Cardiac muscle cell (in vitro differentiated cells and primary cell): ENCODE measurements around the gene CENPU. TPM values are rescaled to one million over a fixed set of nuclear protein-coding genes. Genes with fewer than 3 reads are reported as not detected.
A peak's percentile ranks its signal among the peaks of the same experiment; 100 is the strongest.

Experiments
- DNase-seq, 2 donors: peaks; one replicate each; pipeline versions ENCODE4 v3.0.0 to v3.0.0-alpha.2; 2010 to 2017; ENCODE audit warnings: low read depth in 1 of 2, low spot score in 1 of 2
- H3K27ac ChIP-seq: fragments of 200-600 bp; sonication (generic); 2 replicates; pipeline ENCODE4 v1.5.1; 2016
- H3K27me3 ChIP-seq: fragments of 200-600 bp; sonication (generic); 2 replicates; pipeline ENCODE4 v1.6.0; 2016; ENCODE audit warnings: control low read depth
- H3K36me3 ChIP-seq: fragments of 200-600 bp; sonication (generic); 2 replicates; pipeline ENCODE4 v1.5.1; 2016; ENCODE audit warnings: control low read depth
- H3K4me1 ChIP-seq: fragments of 200-600 bp; sonication (generic); 2 replicates; pipeline ENCODE4 v1.8.1; 2017; ENCODE audit warnings: low read depth, mild to moderate bottlenecking, mixed run types
- H3K4me3 ChIP-seq: fragments of 200-600 bp; sonication (generic); 2 replicates; pipeline ENCODE4 v1.5.1; 2016; ENCODE audit warnings: mild to moderate bottlenecking
- H3K9me3 ChIP-seq: fragments of 200-600 bp; sonication (generic); 2 replicates; pipeline ENCODE4 v1.5.1; 2017; ENCODE audit warnings: low read depth, mild to moderate bottlenecking, control low read depth
- polyA plus RNA-seq: library from polyadenylated mRNA; unstranded; fragments of >200 nt; fragmentation: Nextera tagmentation; extraction: Ambion mirVana; gene quantifications from 2 replicates; pipeline ENCODE4 v1.2.1, GENCODE V29; 2016
- total RNA-seq: library from RNA; depleted of rRNA; stranded (reverse); fragments of >200 nt; gene quantifications from 2 replicates; pipeline ENCODE4 v1.2.3, GENCODE V29; 2016
- TF ChIP-seq, protein P1 (sequence below): IDR thresholded peaks from 2 replicates; pipeline ENCODE4 v1.5.1; 2012; ENCODE audit warnings: low read depth, mild to moderate bottlenecking, low read length

CENPU gene
- total and polyA plus RNA-seq, 2 experiments from 2014 or later = 8.7 to 9.9 TPM

- TF ChIP-seq, protein P1, sequence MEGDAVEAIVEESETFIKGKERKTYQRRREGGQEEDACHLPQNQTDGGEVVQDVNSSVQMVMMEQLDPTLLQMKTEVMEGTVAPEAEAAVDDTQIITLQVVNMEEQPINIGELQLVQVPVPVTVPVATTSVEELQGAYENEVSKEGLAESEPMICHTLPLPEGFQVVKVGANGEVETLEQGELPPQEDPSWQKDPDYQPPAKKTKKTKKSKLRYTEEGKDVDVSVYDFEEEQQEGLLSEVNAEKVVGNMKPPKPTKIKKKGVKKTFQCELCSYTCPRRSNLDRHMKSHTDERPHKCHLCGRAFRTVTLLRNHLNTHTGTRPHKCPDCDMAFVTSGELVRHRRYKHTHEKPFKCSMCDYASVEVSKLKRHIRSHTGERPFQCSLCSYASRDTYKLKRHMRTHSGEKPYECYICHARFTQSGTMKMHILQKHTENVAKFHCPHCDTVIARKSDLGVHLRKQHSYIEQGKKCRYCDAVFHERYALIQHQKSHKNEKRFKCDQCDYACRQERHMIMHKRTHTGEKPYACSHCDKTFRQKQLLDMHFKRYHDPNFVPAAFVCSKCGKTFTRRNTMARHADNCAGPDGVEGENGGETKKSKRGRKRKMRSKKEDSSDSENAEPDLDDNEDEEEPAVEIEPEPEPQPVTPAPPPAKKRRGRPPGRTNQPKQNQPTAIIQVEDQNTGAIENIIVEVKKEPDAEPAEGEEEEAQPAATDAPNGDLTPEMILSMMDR = no peak
- H3K4me1 ChIP-seq = peaks cover 27% of the 10 kb centered on the region
- no peaks in the 10 kb centered on the region for H3K27me3 ChIP-seq
- peak overlapping the region; percentile 80 for H3K27ac ChIP-seq
- no peaks in the 10 kb centered on the region for H3K9me3 ChIP-seq
- H3K4me3 ChIP-seq = no peak overlapping the region
- peak; percentile 75 to 83 for DNase-seq
- peaks cover 9% of the 10 kb centered on the region for H3K36me3 ChIP-seq
These were observed 17.2 kb upstream of the CENPU start for GRCh38 chr4:184750926-184751584.

GRCh38 chr4:184748251-184748652 is 14.4 kb upstream of the CENPU start:
- Histone ChIP-seq H3K27me3 (no peaks in the 10 kb centered on the region), H3K36me3 (no peaks in the 10 kb centered on the region), H3K27ac (no peak overlapping the region), H3K9me3 (no peaks in the 10 kb centered on the region), H3K4me3 (no peak overlapping the region), H3K4me1 (peaks cover 29% of the 10 kb centered on the region)
- TF ChIP-seq, protein P1 = no peak
- DNase-seq = no peak

GRCh38 chr4:184747034-184747830 is 13.3 kb upstream of the CENPU start:
- no peaks in the 10 kb centered on the region for H3K27me3 ChIP-seq
- no peak for DNase-seq
- H3K36me3 ChIP-seq = no peaks in the 10 kb centered on the region
- no peaks in the 10 kb centered on the region for H3K9me3 ChIP-seq
- H3K4me1 ChIP-seq = peaks cover 29% of the 10 kb centered on the region
- TF ChIP-seq, protein P1 = no peak
- no peak overlapping the region for H3K4me3 ChIP-seq
- peak overlapping the region; percentile 32 for H3K27ac ChIP-seq

DNA sequence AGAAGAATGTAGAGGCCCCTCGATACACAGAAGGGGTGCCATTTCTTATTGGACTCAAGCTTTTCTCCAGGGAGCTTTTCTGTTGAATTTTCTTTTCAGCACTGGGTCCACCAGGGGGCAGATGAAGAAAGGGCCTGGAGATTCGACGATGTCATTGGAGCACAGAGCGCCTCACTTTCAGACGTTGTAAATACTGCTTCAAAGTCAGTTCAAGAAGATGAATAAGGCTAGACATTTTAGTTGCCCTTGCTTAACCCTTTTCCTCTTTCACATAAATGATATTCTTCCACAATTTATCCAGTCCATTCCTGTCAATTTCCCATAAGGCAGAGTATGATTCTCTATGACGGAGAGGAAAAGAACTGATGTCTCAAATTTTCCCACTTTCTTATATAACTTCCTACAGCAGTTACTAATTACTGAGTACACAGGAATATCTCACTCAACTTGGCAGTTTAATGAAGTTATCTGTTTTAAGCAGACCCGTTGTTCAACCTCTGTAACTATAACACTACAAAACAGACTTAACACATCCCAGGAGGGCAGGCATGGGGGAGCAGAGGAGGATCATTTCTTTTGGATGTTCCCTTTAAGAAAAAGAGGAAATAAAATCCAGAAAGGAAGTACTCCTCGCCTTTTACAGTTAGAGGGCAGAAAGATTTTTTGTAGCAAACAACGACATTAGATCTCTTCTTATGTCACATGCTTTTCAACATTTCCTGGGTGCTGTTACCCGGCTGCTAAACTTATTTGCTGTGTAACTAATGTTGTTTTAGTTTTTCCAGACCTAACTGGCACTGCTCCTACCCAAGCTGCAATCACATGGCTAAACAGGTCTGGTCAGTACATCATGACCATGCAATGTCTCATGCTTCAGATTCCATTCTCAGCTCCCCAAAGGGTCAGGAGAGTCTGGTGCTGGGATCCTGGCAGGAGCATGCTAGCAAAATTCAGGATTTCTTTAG is 12.2 kb upstream of the CENPU start:
- peaks cover 25% of the 10 kb centered on the region for H3K4me1 ChIP-seq
- H3K36me3 ChIP-seq = no peaks in the 10 kb centered on the region
- no peaks in the 10 kb centered on the region for H3K9me3 ChIP-seq
- H3K4me3 ChIP-seq = no peak overlapping the region
- H3K27me3 ChIP-seq = no peaks in the 10 kb centered on the region
- H3K27ac ChIP-seq = no peak overlapping the region
- TF ChIP-seq, protein P1 = peak; percentile 86
- peak; percentile 81 to 96 for DNase-seq

DNA sequence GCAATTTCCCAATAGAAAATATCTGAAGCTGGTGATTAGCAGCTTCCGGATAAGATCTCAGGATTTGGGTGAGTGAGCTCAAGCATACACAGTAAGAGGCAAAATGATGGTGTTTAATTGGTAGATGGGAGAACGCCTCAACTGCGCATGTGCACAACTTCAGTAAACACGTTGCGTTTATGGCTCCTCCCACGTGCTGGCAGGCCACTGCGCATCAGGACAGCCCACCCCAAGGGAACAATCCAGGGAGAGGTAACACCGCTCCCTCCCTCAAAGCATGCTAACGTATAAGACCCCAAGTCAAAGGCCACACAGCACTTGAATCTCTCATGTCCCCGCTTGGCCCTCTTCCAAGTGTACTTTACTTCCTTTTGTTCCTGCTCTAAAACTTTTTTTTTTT is 10.3 kb upstream of the CENPU start:
- no peak overlapping the region for H3K27ac ChIP-seq
- H3K27me3 ChIP-seq = no peaks in the 10 kb centered on the region
- no peaks in the 10 kb centered on the region for H3K9me3 ChIP-seq
- H3K36me3 ChIP-seq = no peaks in the 10 kb centered on the region
- peaks cover 15% of the 10 kb centered on the region for H3K4me1 ChIP-seq
- DNase-seq = no peak
- no peak overlapping the region for H3K4me3 ChIP-seq
- TF ChIP-seq, protein P1 = no peak
